Measurements from ENCODE around the gene STAG1. TPM values are rescaled to one million over a fixed set of nuclear protein-coding genes. Genes with fewer than 3 reads are reported as not detected.
"Not testable (repeated sequence)": the region's sequence is repeated elsewhere in the genome, so short reads cannot be mapped to it uniquely, and the experiment has no call there.

Gene STAG1
- total and polyA plus RNA-seq, 8 donors, result 29.6 to 52.7 (median 44.1) TPM

GRCh38 chr3:136485777-136486176 is 266.4 kb downstream of the STAG1 start:
- intact Hi-C loops (cut with DNase I), result no loop called here
- no peak for TF ChIP-seq CTCF (IDR thresholded peaks at IDR 0.05)

GRCh38 chr3:136476280-136476679 is 275.9 kb downstream of the STAG1 start:
- DNase-seq (no peak), ATAC-seq (no peak)
- H3K27ac ChIP-seq, result no peak overlapping the region
- peaks cover 0 to 29% of the 10 kb centered on the region in 2 donors for H3K36me3 ChIP-seq
- TF ChIP-seq CTCF (IDR thresholded peaks at IDR 0.05), result no peak
- no peaks in the 10 kb centered on the region for H3K27me3 ChIP-seq
- no peak overlapping the region for H3K4me3 ChIP-seq
- H3K4me1 ChIP-seq, result peaks cover 0 to 6% of the 10 kb centered on the region in 2 donors
- H3K9me3 ChIP-seq, result no peaks in the 10 kb centered on the region
- intact Hi-C loops (cut with DNase I), result no loop called here

More at GRCh38 chr3:136485777-136486176, 266.4 kb downstream of the STAG1 start:
- Histone ChIP-seq H3K9me3 (no peaks in the 10 kb centered on the region), H3K36me3 (peaks cover 0 to 11% of the 10 kb centered on the region in 2 donors), H3K4me3 (no peak overlapping the region), H3K27ac (no peak overlapping the region), H3K4me1 (no peaks in the 10 kb centered on the region), H3K27me3 (no peaks in the 10 kb centered on the region)
- ATAC-seq (no peak), DNase-seq (no peak)

- H3K27ac ChIP-seq; H3K9me3 ChIP-seq; intact Hi-C loops (cut with DNase I); ATAC-seq; H3K4me1 ChIP-seq; H3K27me3 ChIP-seq; DNase-seq; H3K4me3 ChIP-seq: not testable (repeated sequence)
- peaks cover 0 to 34% of the 10 kb centered on the region in 2 donors for H3K36me3 ChIP-seq
Observed at GRCh38 chr3:136474876-136475275, 277.3 kb downstream of the STAG1 start.

- Histone ChIP-seq H3K4me3 (no peak overlapping the region), H3K27me3 (no peaks in the 10 kb centered on the region), H3K9me3 (peaks cover 0 to 7% of the 10 kb centered on the region in 2 donors), H3K36me3 (peaks cover 0 to 34% of the 10 kb centered on the region in 2 donors), H3K27ac (no peak overlapping the region), H3K4me1 (peaks cover 0 to 6% of the 10 kb centered on the region in 2 donors)
- no peak for TF ChIP-seq CTCF (IDR thresholded peaks at IDR 0.05)
- ATAC-seq, result no peak
- DNase-seq, result no peak
- intact Hi-C loops (cut with DNase I), result no loop called here
Observed at GRCh38 chr3:136473716-136474326, 278.4 kb downstream of the STAG1 start.

- Histone ChIP-seq H3K4me1 (no peaks in the 10 kb centered on the region), H3K36me3 (peaks cover 0 to 14% of the 10 kb centered on the region in 2 donors), H3K27me3 (no peaks in the 10 kb centered on the region), H3K9me3 (peaks cover 0 to 5% of the 10 kb centered on the region in 2 donors), H3K27ac (no peak overlapping the region), H3K4me3 (no peak overlapping the region)
- ATAC-seq, result no peak
- intact Hi-C loops (cut with DNase I), result no loop called here
- DNase-seq, result no peak
- TF ChIP-seq CTCF (IDR thresholded peaks at IDR 0.05), result no peak
Observed at GRCh38 chr3:136465296-136465695, 286.9 kb downstream of the STAG1 start.

GRCh38 chr3:136464502-136464901 is 287.7 kb downstream of the STAG1 start:
- Histone ChIP-seq H3K27ac (no peak overlapping the region), H3K4me3 (no peak overlapping the region), H3K9me3 (no peaks in the 10 kb centered on the region), H3K27me3 (no peaks in the 10 kb centered on the region), H3K4me1 (no peaks in the 10 kb centered on the region), H3K36me3 (peaks cover 0 to 14% of the 10 kb centered on the region in 2 donors)
- intact Hi-C loops (cut with DNase I), result no loop called here
- DNase-seq (no peak), ATAC-seq (no peak)
- no peak for TF ChIP-seq CTCF (IDR thresholded peaks at IDR 0.05)
